ENCODE results near the gene COL1A2.

The COL1A2 gene

DNA sequence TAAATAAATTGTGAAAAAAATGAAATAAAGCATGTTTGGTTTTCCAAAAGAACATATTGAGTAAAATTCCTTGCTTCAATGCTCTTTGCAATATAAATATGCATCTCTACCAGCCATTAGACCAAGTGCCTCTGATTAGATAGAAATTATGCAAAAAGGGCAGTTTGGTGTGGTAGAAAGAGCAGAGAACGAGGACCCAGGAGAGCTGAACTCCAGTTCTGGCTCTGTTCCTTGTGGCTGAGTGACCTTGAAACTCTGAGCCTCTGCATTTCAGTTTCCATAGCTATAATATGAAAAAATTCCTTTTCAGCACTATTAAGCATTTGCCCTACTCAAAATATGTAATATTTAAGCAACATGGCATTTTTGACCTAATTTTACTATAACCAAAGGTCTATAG lies 36.5 kb downstream of the COL1A2 start:
- H3K4me2 ChIP-seq (ENCODE audit: low read depth, low read length, poor library complexity, severe bottlenecking) = no peak overlapping the region
- no peak overlapping the region for H2AFZ ChIP-seq (ENCODE audit: low read length)
- H3K79me2 ChIP-seq (ENCODE audit: insufficient read depth, low read length) = no peaks in the 10 kb centered on the region
- H3K9ac ChIP-seq (ENCODE audit: low read depth, low read length, poor library complexity, severe bottlenecking) = no peak overlapping the region
- H3K36me3 ChIP-seq (ENCODE audit: insufficient read depth, low read length) = no peaks in the 10 kb centered on the region
- H3K9me3 ChIP-seq (ENCODE audit: insufficient read depth, low read depth, low read length) = no peaks in the 10 kb centered on the region
- H3K4me3 ChIP-seq (ENCODE audit: low read length, poor library complexity, severe bottlenecking) = no peak overlapping the region
- H3K27me3 ChIP-seq (ENCODE audit: insufficient read depth, low read length, poor library complexity, severe bottlenecking) = no peaks in the 10 kb centered on the region
- H3F3A ChIP-seq (ENCODE audit: low read depth) = no peaks in the 10 kb centered on the region
- no peaks in the 10 kb centered on the region for H3K9me2 ChIP-seq (replicated peaks; ENCODE audit: low read depth, low read length)
- H3K4me1 ChIP-seq (ENCODE audit: insufficient read depth, low read length, poor library complexity, severe bottlenecking) = no peaks in the 10 kb centered on the region
- no peaks in the 10 kb centered on the region for H4K20me1 ChIP-seq (ENCODE audit: insufficient read depth, low read length, poor library complexity, severe bottlenecking)
- no peak for TF ChIP-seq EZH2phosphoT487 (IDR thresholded peaks at IDR 0.05; ENCODE audit: borderline replicate concordance)
- TF ChIP-seq, protein P1, sequence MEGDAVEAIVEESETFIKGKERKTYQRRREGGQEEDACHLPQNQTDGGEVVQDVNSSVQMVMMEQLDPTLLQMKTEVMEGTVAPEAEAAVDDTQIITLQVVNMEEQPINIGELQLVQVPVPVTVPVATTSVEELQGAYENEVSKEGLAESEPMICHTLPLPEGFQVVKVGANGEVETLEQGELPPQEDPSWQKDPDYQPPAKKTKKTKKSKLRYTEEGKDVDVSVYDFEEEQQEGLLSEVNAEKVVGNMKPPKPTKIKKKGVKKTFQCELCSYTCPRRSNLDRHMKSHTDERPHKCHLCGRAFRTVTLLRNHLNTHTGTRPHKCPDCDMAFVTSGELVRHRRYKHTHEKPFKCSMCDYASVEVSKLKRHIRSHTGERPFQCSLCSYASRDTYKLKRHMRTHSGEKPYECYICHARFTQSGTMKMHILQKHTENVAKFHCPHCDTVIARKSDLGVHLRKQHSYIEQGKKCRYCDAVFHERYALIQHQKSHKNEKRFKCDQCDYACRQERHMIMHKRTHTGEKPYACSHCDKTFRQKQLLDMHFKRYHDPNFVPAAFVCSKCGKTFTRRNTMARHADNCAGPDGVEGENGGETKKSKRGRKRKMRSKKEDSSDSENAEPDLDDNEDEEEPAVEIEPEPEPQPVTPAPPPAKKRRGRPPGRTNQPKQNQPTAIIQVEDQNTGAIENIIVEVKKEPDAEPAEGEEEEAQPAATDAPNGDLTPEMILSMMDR (conservative IDR thresholded peaks at IDR 0.05; ENCODE audit: low read length) = no peak

DNA sequence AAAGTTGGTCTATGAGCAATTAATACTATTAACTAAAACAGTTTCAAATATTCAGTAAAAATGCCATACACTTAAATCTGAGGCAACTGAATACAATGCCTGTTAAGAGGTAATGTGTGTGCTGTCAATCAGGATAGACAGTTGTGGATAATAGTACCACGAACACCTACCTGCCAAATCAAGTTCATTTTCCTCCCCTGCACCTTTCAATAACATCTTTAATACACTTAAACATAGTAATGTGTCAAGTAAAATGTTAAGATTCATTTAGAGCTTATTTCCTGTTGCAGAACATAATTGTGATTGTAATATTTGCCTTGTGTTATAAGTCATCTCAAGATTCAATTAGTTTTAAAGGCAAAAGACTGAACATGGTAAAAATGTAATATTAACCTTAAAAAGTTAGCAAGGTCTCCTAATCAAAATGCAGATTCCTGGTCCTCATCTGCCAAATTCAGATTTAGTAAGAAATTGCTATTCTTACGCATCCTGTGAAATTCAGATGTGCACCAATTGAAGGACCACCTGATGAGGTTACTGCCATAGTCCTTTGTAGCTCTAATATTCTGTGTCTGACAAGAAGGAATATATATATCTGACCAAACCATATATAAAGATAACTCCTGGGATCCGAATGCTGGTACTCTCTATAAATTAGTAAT lies 37.1 kb downstream of the COL1A2 start:
- Histone ChIP-seq H3K4me3 (ENCODE audit: low read length, poor library complexity, severe bottlenecking) (no peak overlapping the region), H2AFZ (ENCODE audit: low read length) (no peak overlapping the region), H3K36me3 (ENCODE audit: insufficient read depth, low read length) (no peaks in the 10 kb centered on the region), H3K4me2 (ENCODE audit: low read depth, low read length, poor library complexity, severe bottlenecking) (no peak overlapping the region), H3K9ac (ENCODE audit: low read depth, low read length, poor library complexity, severe bottlenecking) (no peak overlapping the region), H3K9me3 (ENCODE audit: insufficient read depth, low read depth, low read length) (no peaks in the 10 kb centered on the region), H3K79me2 (ENCODE audit: insufficient read depth, low read length) (no peaks in the 10 kb centered on the region), H3F3A (ENCODE audit: low read depth) (no peaks in the 10 kb centered on the region), H3K9me2 (replicated peaks; ENCODE audit: low read depth, low read length) (no peaks in the 10 kb centered on the region), H4K20me1 (ENCODE audit: insufficient read depth, low read length, poor library complexity, severe bottlenecking) (no peaks in the 10 kb centered on the region), H3K4me1 (ENCODE audit: insufficient read depth, low read length, poor library complexity, severe bottlenecking) (no peaks in the 10 kb centered on the region), H3K27me3 (ENCODE audit: insufficient read depth, low read length, poor library complexity, severe bottlenecking) (no peaks in the 10 kb centered on the region)
- no peak for TF ChIP-seq EZH2phosphoT487 (IDR thresholded peaks at IDR 0.05; ENCODE audit: borderline replicate concordance)
- TF ChIP-seq, protein P1 (conservative IDR thresholded peaks at IDR 0.05; ENCODE audit: low read length) = no peak

DNA sequence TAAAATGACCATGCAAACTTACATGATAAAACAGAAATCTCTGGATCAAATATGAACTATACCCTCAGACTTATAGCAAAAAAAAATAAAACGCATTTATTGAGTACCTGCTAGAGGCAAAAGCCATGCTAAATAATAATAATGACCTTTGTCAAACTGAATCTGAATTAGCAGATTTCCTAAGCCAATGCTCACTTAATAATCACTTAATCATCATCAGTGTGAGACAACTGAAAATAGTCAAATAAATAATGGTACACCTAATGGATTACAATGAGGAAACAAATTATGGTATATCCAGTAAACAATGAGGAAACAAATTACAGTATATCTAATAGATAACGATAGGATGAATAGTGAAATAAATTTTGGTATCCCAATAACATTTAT lies 37.6 kb downstream of the COL1A2 start:
- Histone ChIP-seq H3K4me1 (ENCODE audit: insufficient read depth, low read length, poor library complexity, severe bottlenecking) (no peaks in the 10 kb centered on the region), H3K4me3 (ENCODE audit: low read length, poor library complexity, severe bottlenecking) (no peak overlapping the region), H3F3A (ENCODE audit: low read depth) (no peaks in the 10 kb centered on the region), H2AFZ (ENCODE audit: low read length) (no peak overlapping the region), H3K4me2 (ENCODE audit: low read depth, low read length, poor library complexity, severe bottlenecking) (no peak overlapping the region), H4K20me1 (ENCODE audit: insufficient read depth, low read length, poor library complexity, severe bottlenecking) (no peaks in the 10 kb centered on the region), H3K9me3 (ENCODE audit: insufficient read depth, low read depth, low read length) (no peaks in the 10 kb centered on the region), H3K79me2 (ENCODE audit: insufficient read depth, low read length) (no peaks in the 10 kb centered on the region), H3K27me3 (ENCODE audit: insufficient read depth, low read length, poor library complexity, severe bottlenecking) (no peaks in the 10 kb centered on the region), H3K9me2 (replicated peaks; ENCODE audit: low read depth, low read length) (no peaks in the 10 kb centered on the region), H3K9ac (ENCODE audit: low read depth, low read length, poor library complexity, severe bottlenecking) (no peak overlapping the region), H3K36me3 (ENCODE audit: insufficient read depth, low read length) (no peaks in the 10 kb centered on the region)
- TF ChIP-seq EZH2phosphoT487 (IDR thresholded peaks at IDR 0.05; ENCODE audit: borderline replicate concordance) = no peak
- TF ChIP-seq, protein P1 (conservative IDR thresholded peaks at IDR 0.05; ENCODE audit: low read length) = no peak
